B cell (primary cell): Measurements from ENCODE around the gene OGT. TPM values are rescaled to one million over a fixed set of nuclear protein-coding genes. Genes with fewer than 3 reads are reported as not detected.
A peak's percentile ranks its signal among the peaks of the same experiment; 100 is the strongest.
"Not testable (repeated sequence)": the region's sequence is repeated elsewhere in the genome, so short reads cannot be mapped to it uniquely, and the experiment has no call there.

Experiments used
- ATAC-seq: fragments of 200-7000 bp; cut with Tn5 transposase; one replicate; pipeline ENCODE4 v1.10.0; 2021; ENCODE audit warnings: low read depth, mild to moderate bottlenecking, moderate number of reproducible peaks, moderate library complexity
- CTCF ChIA-PET: fragments of 350-600 bp; sonication (Branson Sonifier 250); formaldehyde crosslinking; loops from one replicate; lab custom pipeline; 2021; ENCODE audit warnings: antibody characterized with exemption, inconsistent platforms; lab: Charles Lee
- POLR2A ChIA-PET: fragments of 350-600 bp; sonication (Branson Sonifier 250); formaldehyde crosslinking; loops from one replicate; lab custom pipeline; 2021; ENCODE audit warnings: antibody characterized with exemption; lab: Charles Lee
- DNase-seq: peaks from one replicate; pipeline ENCODE4 v3.0.0; 2013
- H2AFZ ChIP-seq: 2 replicates; pipeline ENCODE4 v1.6.1; 2012; ENCODE audit warnings: mild to moderate bottlenecking, low read depth, low read length; ENCODE audit not compliant: insufficient read depth, poor library complexity, severe bottlenecking
- H3K27ac ChIP-seq, 2 donors: 1 replicate in 1 of 2; 2 replicates in 1 of 2; pipeline ENCODE4 v1.5.1; 2012 to 2013; ENCODE audit warnings: low read length in 2 of 2, mild to moderate bottlenecking in 2 of 2, moderate library complexity in 1 of 2
- H3K27me3 ChIP-seq, 4 experiments: fragments of 200-600 bp in 1 of 4; sonication (generic) in 1 of 4; replicated peaks in 1 of 4; 1 replicate in 2 of 4; 2 replicates in 2 of 4; pipeline versions ENCODE4 v1.6.1 to v1.7.0; 2013 to 2016; ENCODE audit warnings: low read length in 3 of 4, mild to moderate bottlenecking in 2 of 4, mixed read lengths in 1 of 4, moderate library complexity in 1 of 4; ENCODE audit not compliant: insufficient read depth in 4 of 4, control insufficient read depth in 3 of 4; ENCODE audit errors: control extremely low read depth in 1 of 4
- H3K36me3 ChIP-seq, 2 experiments: replicated peaks in 1 of 2; 1 replicate in 1 of 2; 2 replicates in 1 of 2; pipeline versions ENCODE4 v1.6.1 to v1.7.1; 2013; ENCODE audit warnings: low read length in 1 of 2; ENCODE audit not compliant: insufficient read depth in 2 of 2, control insufficient read depth in 1 of 2; ENCODE audit errors: control extremely low read depth in 1 of 2, extremely low read depth in 1 of 2
- H3K4me1 ChIP-seq, 2 donors: fragments of 200-600 bp in 1 of 2; sonication (generic) in 1 of 2; 1 replicate in 1 of 2; 2 replicates in 1 of 2; pipeline versions ENCODE4 v1.5.1 to v1.6.1; 2013 to 2017; ENCODE audit warnings: low read length in 2 of 2; ENCODE audit not compliant: control insufficient read depth in 2 of 2, insufficient read depth in 2 of 2
- H3K4me2 ChIP-seq: replicated peaks from 2 replicates; pipeline ENCODE3; 2012; ENCODE audit warnings: mild to moderate bottlenecking, low read depth, low read length; ENCODE audit not compliant: poor library complexity, severe bottlenecking
- H3K4me3 ChIP-seq, 5 experiments: fragments of 200-600 bp in 1 of 5; sonication (generic) in 1 of 5; 1 replicate in 3 of 5; 2 replicates in 2 of 5; pipeline versions ENCODE4 v1.5.1 to v1.7.0; 2011 to 2016; ENCODE audit warnings: low read length in 4 of 5, mild to moderate bottlenecking in 4 of 5, low read depth in 2 of 5, control low read depth in 1 of 5, moderate library complexity in 1 of 5; ENCODE audit not compliant: insufficient read depth in 1 of 5; ENCODE audit errors: control extremely low read depth in 1 of 5, extremely low read depth in 1 of 5
- H3K79me2 ChIP-seq: fragments of 200-600 bp; sonication (generic); one replicate; pipeline ENCODE4 v1.6.0; 2016; ENCODE audit warnings: low read length; ENCODE audit not compliant: control insufficient read depth, insufficient read depth
- H3K9ac ChIP-seq: fragments of 200-600 bp; sonication (generic); 2 replicates; pipeline ENCODE4 v1.6.1; 2017; ENCODE audit warnings: mild to moderate bottlenecking, low read length, moderate library complexity
- H3K9me3 ChIP-seq, 3 donors: one replicate each; pipeline versions ENCODE4 v1.6.1 to v1.7.1; 2013; ENCODE audit warnings: low read length in 2 of 3; ENCODE audit not compliant: control insufficient read depth in 2 of 3, insufficient read depth in 1 of 3; ENCODE audit errors: control extremely low read depth in 1 of 3
- H4K20me1 ChIP-seq: 2 replicates; pipeline ENCODE4 v1.6.0; 2012; ENCODE audit warnings: mild to moderate bottlenecking, low read length; ENCODE audit not compliant: insufficient read depth, control insufficient read depth, poor library complexity, severe bottlenecking
- H3K27ac Mint-ChIP-seq: one replicate; pipeline ENCODE4 v1.8.0; 2021; ENCODE audit warnings: mixed read lengths
- H3K27me3 Mint-ChIP-seq: one replicate; pipeline ENCODE4 v1.8.0; 2021; ENCODE audit warnings: mixed read lengths
- H3K4me1 Mint-ChIP-seq: one replicate; pipeline ENCODE4 v1.8.0; 2021; ENCODE audit warnings: mixed read lengths
- H3K4me3 Mint-ChIP-seq: one replicate; pipeline ENCODE4 v1.8.0; 2021; ENCODE audit warnings: mixed read lengths
- H3K9me3 Mint-ChIP-seq: one replicate; pipeline ENCODE4 v1.8.0; 2022; ENCODE audit warnings: mixed read lengths; ENCODE audit not compliant: insufficient read depth
- EZH2 ChIP-seq: IDR thresholded peaks from 2 replicates; pipeline ENCODE4 v1.6.1; 2012; ENCODE audit warnings: borderline replicate concordance, low read depth, mild to moderate bottlenecking, moderate library complexity, low read length; ENCODE audit not compliant: insufficient read depth, poor library complexity, severe bottlenecking
- WGBS: methylation state at CpG from one replicate; pipeline ENCODE4 v1.1.5; 2013; ENCODE audit warnings: missing lambda C conversion rate; ENCODE audit not compliant: insufficient coverage; 5-methylcytosine and 5-hydroxymethylcytosine counted together
- intact Hi-C: fragments of 100-400 bp; cut with micrococcal nuclease; formaldehyde crosslinking; loops from one replicate; pipeline ENCODE4 v1.10.0; 2022
- polyA plus RNA-seq: library from polyadenylated mRNA; depleted of rRNA; stranded (reverse); fragments of >200 nt; gene quantifications from 2 replicates; pipeline ENCODE4 v1.2.3, GENCODE V29; 2012
- total RNA-seq, 2 donors: library from RNA; stranded (reverse); fragments of 120-200 nt in 1 of 2; gene quantifications; 1 replicate in 1 of 2; 2 replicates in 1 of 2; pipeline versions ENCODE4 v1.2.3 to v1.2.4, GENCODE V29; 2013 to 2022
- TF ChIP-seq, protein P1 (sequence below): fragments of 200-600 bp; IDR thresholded peaks from one replicate; pipeline ENCODE4 v1.8.0; 2022; ENCODE audit warnings: antibody characterized with exemption, mild to moderate bottlenecking

The OGT gene
- total and polyA plus RNA-seq, 2 donors (not counting 1 experiment from before 2014, with no cell fraction given), result 235 to 307 TPM

DNA sequence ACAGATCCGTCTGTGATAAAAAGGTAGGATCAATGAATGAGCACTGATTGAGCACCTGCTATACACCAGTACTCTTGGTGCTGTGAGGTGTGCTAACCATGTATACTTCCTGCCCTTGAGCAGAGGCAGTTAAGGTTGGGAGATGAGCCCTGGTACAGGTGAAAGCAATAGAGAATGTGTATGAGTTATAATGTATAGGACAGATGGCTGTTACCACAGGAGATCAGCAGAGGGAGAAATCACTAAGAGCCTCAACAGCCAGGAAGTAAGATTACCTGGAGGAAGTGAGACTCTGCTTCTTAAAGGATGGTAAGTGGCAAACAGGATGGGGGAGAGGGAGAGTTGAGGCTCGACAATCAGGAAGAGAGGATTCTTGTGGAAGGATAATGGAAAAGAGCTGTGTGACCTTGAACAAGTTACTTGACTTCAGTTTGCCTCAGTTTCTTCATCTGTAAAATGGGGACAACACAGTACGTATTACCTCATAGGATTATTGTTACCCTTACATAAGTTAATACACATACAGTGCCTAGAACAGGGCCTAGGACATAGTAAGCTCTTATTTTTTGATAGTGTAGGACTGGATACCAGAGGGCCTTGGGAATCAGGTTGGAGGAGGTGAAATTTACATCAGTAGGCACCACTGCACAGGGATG lies 76.3 kb downstream of the OGT start:
- Mint-ChIP-seq H3K27ac (peak overlapping the region; percentile 50), H3K4me1 (peaks cover 23% of the 10 kb centered on the region), H3K27me3 (no peaks in the 10 kb centered on the region), H3K4me3 (no peak overlapping the region), H3K9me3 (no peaks in the 10 kb centered on the region)
- TF ChIP-seq, protein P1, sequence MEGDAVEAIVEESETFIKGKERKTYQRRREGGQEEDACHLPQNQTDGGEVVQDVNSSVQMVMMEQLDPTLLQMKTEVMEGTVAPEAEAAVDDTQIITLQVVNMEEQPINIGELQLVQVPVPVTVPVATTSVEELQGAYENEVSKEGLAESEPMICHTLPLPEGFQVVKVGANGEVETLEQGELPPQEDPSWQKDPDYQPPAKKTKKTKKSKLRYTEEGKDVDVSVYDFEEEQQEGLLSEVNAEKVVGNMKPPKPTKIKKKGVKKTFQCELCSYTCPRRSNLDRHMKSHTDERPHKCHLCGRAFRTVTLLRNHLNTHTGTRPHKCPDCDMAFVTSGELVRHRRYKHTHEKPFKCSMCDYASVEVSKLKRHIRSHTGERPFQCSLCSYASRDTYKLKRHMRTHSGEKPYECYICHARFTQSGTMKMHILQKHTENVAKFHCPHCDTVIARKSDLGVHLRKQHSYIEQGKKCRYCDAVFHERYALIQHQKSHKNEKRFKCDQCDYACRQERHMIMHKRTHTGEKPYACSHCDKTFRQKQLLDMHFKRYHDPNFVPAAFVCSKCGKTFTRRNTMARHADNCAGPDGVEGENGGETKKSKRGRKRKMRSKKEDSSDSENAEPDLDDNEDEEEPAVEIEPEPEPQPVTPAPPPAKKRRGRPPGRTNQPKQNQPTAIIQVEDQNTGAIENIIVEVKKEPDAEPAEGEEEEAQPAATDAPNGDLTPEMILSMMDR, result no peak
- TF ChIP-seq EZH2, result no peak
- ATAC-seq (no peak), DNase-seq (no peak)
- Histone ChIP-seq H3K79me2 (no peaks in the 10 kb centered on the region), H3K9ac (no peak overlapping the region), H3K27ac (no peak overlapping the region), H3K4me2 (no peak overlapping the region), H3K27me3 (no peaks in the 10 kb centered on the region), H3K36me3 (peaks cover 0 to 39% of the 10 kb centered on the region in 2 experiments), H3K4me1 (peaks cover 15 to 19% of the 10 kb centered on the region in 2 donors), H2AFZ (no peak overlapping the region), H4K20me1 (no peaks in the 10 kb centered on the region), H3K4me3 (no peak overlapping the region), H3K9me3 (no peaks in the 10 kb centered on the region)
- ChIA-PET CTCF (interaction anchor here (1.1 to 1.5 kb wide), 2 partner anchors 13 to 43 kb away, joined by 4 to 5 read pairs; no protein-coding TSS in a partner anchor), POLR2A (no interaction called here)
- 71% methylated on average over 1 of the region's 3 CpGs for WGBS
- intact Hi-C loops, result loop anchor here (1.0 kb wide), 1 partner anchor 43 kb away; no protein-coding TSS in a partner anchor

DNA sequence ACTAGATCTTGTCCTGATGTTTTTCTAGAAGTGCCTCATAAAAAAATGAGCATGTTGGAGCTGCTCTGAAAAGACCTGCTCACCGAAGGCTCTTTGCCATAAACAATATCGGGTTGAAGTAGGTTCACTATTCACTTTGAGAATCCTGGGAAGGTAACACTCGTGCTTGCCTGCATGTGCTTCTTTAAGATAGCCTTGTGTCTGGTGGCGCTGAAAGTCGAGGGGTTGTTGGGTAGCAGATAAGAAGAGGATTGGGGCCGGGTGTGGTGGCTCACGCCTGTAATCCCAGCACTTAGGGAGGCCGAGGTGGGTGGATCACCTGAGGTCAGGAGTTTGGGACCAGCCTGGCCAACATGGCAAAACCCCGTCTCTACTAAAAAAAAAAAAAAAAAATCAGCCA lies 78.8 kb downstream of the OGT start:
- H3K27me3 Mint-ChIP-seq, H3K27ac Mint-ChIP-seq, H3K4me3 Mint-ChIP-seq, H3K27me3 ChIP-seq, DNase-seq, ATAC-seq, POLR2A ChIA-PET, H3K9me3 Mint-ChIP-seq, H4K20me1 ChIP-seq, H3K4me3 ChIP-seq, H3K4me2 ChIP-seq, CTCF ChIA-PET, H3K9ac ChIP-seq, H3K79me2 ChIP-seq, intact Hi-C loops, H2AFZ ChIP-seq, H3K27ac ChIP-seq, H3K9me3 ChIP-seq: not testable (repeated sequence)
- H3K4me1 Mint-ChIP-seq, result peaks cover 27% of the 10 kb centered on the region
- peaks cover 0 to 21% of the 10 kb centered on the region in 2 experiments for H3K36me3 ChIP-seq
- H3K4me1 ChIP-seq, result peaks cover 12 to 21% of the 10 kb centered on the region in 2 donors
- WGBS, result 97% methylated on average over 6 of the region's 9 CpGs
